GM10248 (cell line): Measurements from ENCODE around the gene ARSG.

Source experiments
- CTCF ChIA-PET: fragments of 300-600 bp; sonication (Branson Sonifier 250); formaldehyde crosslinking; extraction: SDS; loops from one replicate; lab custom pipeline; 2021; ENCODE audit warnings: antibody characterized with exemption; lab: Yijun Ruan, JAX
- POLR2A ChIA-PET: fragments of 350-650 bp; sonication (Branson Sonifier 250); formaldehyde crosslinking; extraction: SDS; loops from one replicate; lab custom pipeline; 2020; ENCODE audit warnings: antibody characterized with exemption; lab: Yijun Ruan, JAX
- DNase-seq: peaks from one replicate; pipeline ENCODE4 v3.0.0; 2012; ENCODE audit errors: extremely low spot score
- CTCF ChIP-seq: IDR thresholded peaks from 2 replicates; pipeline ENCODE4 v1.5.1; 2012; ENCODE audit warnings: mild to moderate bottlenecking, low read depth; ENCODE audit errors: extremely low read depth, missing control alignments, control extremely low read depth

The ARSG gene

GRCh38 chr17:68420065-68420464 is 128.8 kb downstream of the ARSG start:
- POLR2A ChIA-PET: no interaction called here
- CTCF ChIA-PET: interaction anchor here (1.0 to 2.8 kb wide), 2 partner anchors 13 to 21 kb away, joined by 3 to 12 read pairs; no protein-coding TSS in a partner anchor
- no peak for DNase-seq
- no peak for TF ChIP-seq CTCF

- no peak for DNase-seq
- TF ChIP-seq CTCF: no peak
- CTCF ChIA-PET: interaction anchor here (1.4 kb wide), 1 partner anchor 14 kb away, joined by 4 read pairs; no protein-coding TSS in a partner anchor
Observed at GRCh38 chr17:68421486-68421885, 130.2 kb downstream of the ARSG start.

GRCh38 chr17:68422821-68423220 is 131.5 kb downstream of the ARSG start:
- ChIA-PET POLR2A (no interaction called here), CTCF (interaction anchor here (1.0 to 3.1 kb wide), 3 partner anchors 12 to 24 kb away, joined by 4 to 11 read pairs (median 5); no protein-coding TSS in a partner anchor)
- no peak for TF ChIP-seq CTCF
- no peak for DNase-seq

More at GRCh38 chr17:68421486-68421885, 130.2 kb downstream of the ARSG start:
- POLR2A ChIA-PET: no interaction called here

- CTCF ChIA-PET: interaction anchor here (1.0 to 3.1 kb wide), 3 partner anchors 12 to 24 kb away, joined by 4 to 11 read pairs (median 5); no protein-coding TSS in a partner anchor
- TF ChIP-seq CTCF: no peak
- POLR2A ChIA-PET: no interaction called here
Observed at GRCh38 chr17:68423251-68423650, 132.0 kb downstream of the ARSG start.

GRCh38 chr17:68424203-68424602 is 132.9 kb downstream of the ARSG start:
- POLR2A ChIA-PET: no interaction called here
- CTCF ChIA-PET: interaction anchor here (0.8 to 3.1 kb wide), 4 partner anchors 12 to 265 kb away, joined by 3 to 11 read pairs (median 4); no protein-coding TSS in a partner anchor
- TF ChIP-seq CTCF: no peak
- DNase-seq: no peak

More at GRCh38 chr17:68423251-68423650, 132.0 kb downstream of the ARSG start:
- DNase-seq: no peak

- DNase-seq: no peak
- ChIA-PET POLR2A (no interaction called here), CTCF (interaction anchor here (1.0 to 3.1 kb wide), 4 partner anchors 8 to 266 kb away, joined by 3 to 11 read pairs (median 4); no protein-coding TSS in a partner anchor)
- TF ChIP-seq CTCF: no peak
Observed at GRCh38 chr17:68424861-68425260, 133.6 kb downstream of the ARSG start.
